PC-9 (cell line): ENCODE measurements around the gene SPATA31E1. TPM values are rescaled to one million over a fixed set of nuclear protein-coding genes. Genes with fewer than 3 reads are reported as not detected.

Source experiments
- BruUV-seq: library from RNA; stranded (reverse); fragments of 400-500 nt; replicated peaks from 2 replicates; lab custom pipeline; 2021; lab: Mats Ljungman, UMichigan
- CTCF ChIA-PET: fragments of 300-600 bp; sonication (Branson Sonifier 250); formaldehyde crosslinking; loops from one replicate; lab custom pipeline; 2022; ENCODE audit warnings: antibody characterized with exemption; lab: Charles Lee
- POLR2A ChIA-PET: fragments of 300-600 bp; sonication (Branson Sonifier 250); formaldehyde crosslinking; loops from one replicate; lab custom pipeline; 2022; ENCODE audit warnings: antibody characterized with exemption; ENCODE audit not compliant: unreplicated experiment; lab: Charles Lee
- DNase-seq, 2 experiments: peaks; one replicate each; pipeline versions ENCODE4 v3.0.0 to v3.0.0-alpha.2; 2015 to 2022; ENCODE audit warnings: mixed read lengths in 1 of 2
- H2AFZ ChIP-seq: fragments of 200-600 bp; sonication (generic); 2 replicates; pipeline ENCODE4 v1.8.1; 2017; ENCODE audit warnings: antibody characterized with exemption
- H3F3A ChIP-seq: fragments of 200-600 bp; sonication (generic); 2 replicates; pipeline ENCODE4 v1.8.1; 2017; ENCODE audit warnings: antibody characterized with exemption, mild to moderate bottlenecking, low read depth; ENCODE audit not compliant: insufficient read depth
- H3K27ac ChIP-seq: fragments of 200-600 bp; sonication (generic); 2 replicates; pipeline ENCODE4 v1.6.1; 2016; ENCODE audit warnings: mixed run types
- H3K27me3 ChIP-seq: fragments of 200-600 bp; sonication (generic); 2 replicates; pipeline ENCODE4 v1.6.1; 2016; ENCODE audit warnings: low read depth, mixed run types; ENCODE audit not compliant: insufficient read depth
- H3K36me3 ChIP-seq: fragments of 200-600 bp; sonication (generic); 2 replicates; pipeline ENCODE4 v1.6.1; 2016; ENCODE audit warnings: low read depth, mixed run types
- H3K4me1 ChIP-seq: fragments of 200-600 bp; sonication (generic); replicated peaks from 2 replicates; pipeline ENCODE4 v1.6.1; 2016; ENCODE audit warnings: mixed run types; ENCODE audit not compliant: insufficient read depth
- H3K4me2 ChIP-seq: fragments of 200-600 bp; sonication (generic); 2 replicates; pipeline ENCODE4 v1.6.1; 2017; ENCODE audit warnings: mixed run types
- H3K4me3 ChIP-seq: fragments of 200-600 bp; sonication (generic); 2 replicates; pipeline ENCODE4 v1.6.1; 2016; ENCODE audit warnings: mixed run types
- H3K79me2 ChIP-seq: fragments of 200-600 bp; sonication (generic); 2 replicates; pipeline ENCODE4 v1.6.1; 2017; ENCODE audit warnings: low read depth, mixed run types
- H3K9me2 ChIP-seq: fragments of 200-600 bp; sonication (generic); 2 replicates; pipeline ENCODE4 v1.8.1; 2017; ENCODE audit warnings: mild to moderate bottlenecking; ENCODE audit not compliant: insufficient read depth
- H3K9me3 ChIP-seq: fragments of 200-600 bp; sonication (generic); 2 replicates; pipeline ENCODE4 v1.8.1; 2016; ENCODE audit warnings: low read depth; ENCODE audit not compliant: insufficient read depth
- H4K20me1 ChIP-seq: fragments of 200-600 bp; sonication (generic); 2 replicates; pipeline ENCODE4 v1.8.1; 2017; ENCODE audit not compliant: insufficient read depth
- CTCF ChIP-seq: fragments of 200-600 bp; sonication (generic); conservative IDR thresholded peaks from 2 replicates; pipeline ENCODE4 v1.6.1; 2017; ENCODE audit warnings: mixed run types, antibody characterized with exemption, mild to moderate bottlenecking, moderate library complexity
- EZH2 ChIP-seq: fragments of 200-600 bp; sonication (generic); IDR thresholded peaks from 2 replicates; pipeline ENCODE4 v1.8.0; 2017; ENCODE audit warnings: antibody characterized with exemption, low read depth
- intact Hi-C: fragments of 100-400 bp; cut with micrococcal nuclease; formaldehyde crosslinking; loops from one replicate; pipeline ENCODE4 v1.10.0; 2022; ENCODE audit not compliant: unreplicated experiment
- total RNA-seq: library from RNA; stranded (reverse); gene quantifications from 2 replicates; pipeline ENCODE4 v1.2.3, GENCODE V29; 2021

SPATA31E1 gene
- total RNA-seq, 1 experiment from 2014 or later = not detected

- Histone ChIP-seq H3K9me3 (no peaks in the 10 kb centered on the region), H3K9me2 (no peaks in the 10 kb centered on the region), H3K36me3 (no peaks in the 10 kb centered on the region), H3K27ac (no peak overlapping the region), H4K20me1 (no peaks in the 10 kb centered on the region), H3K79me2 (no peaks in the 10 kb centered on the region), H3F3A (peaks cover 16% of the 10 kb centered on the region), H3K27me3 (no peaks in the 10 kb centered on the region), H3K4me1 (peaks cover 28% of the 10 kb centered on the region), H2AFZ (no peak overlapping the region), H3K4me3 (no peak overlapping the region), H3K4me2 (no peak overlapping the region)
- POLR2A ChIA-PET = no interaction called here
- no TSS peak for BruUV-seq
- DNase-seq = no peak
- intact Hi-C loops = no loop called here
- CTCF ChIA-PET = no interaction called here
- no peak for TF ChIP-seq EZH2
- no peak for TF ChIP-seq CTCF
Observed at GRCh38 chr9:87867391-87867790, 15.3 kb upstream of the SPATA31E1 start.

- Histone ChIP-seq H3F3A (peaks cover 9% of the 10 kb centered on the region; the same call in 1 of the 2 replicates), H3K27me3 (no peaks in the 10 kb centered on the region), H3K36me3 (no peaks in the 10 kb centered on the region), H3K9me2 (no peaks in the 10 kb centered on the region), H3K79me2 (no peaks in the 10 kb centered on the region), H2AFZ (no peak overlapping the region), H3K27ac (no peak overlapping the region), H3K4me2 (no peak overlapping the region), H3K4me1 (peaks cover 20% of the 10 kb centered on the region), H4K20me1 (no peaks in the 10 kb centered on the region), H3K9me3 (no peaks in the 10 kb centered on the region), H3K4me3 (no peak overlapping the region)
- ChIA-PET POLR2A (no interaction called here), CTCF (no interaction called here)
- BruUV-seq = no TSS peak
- no peak for DNase-seq
- intact Hi-C loops = no loop called here
- TF ChIP-seq CTCF (no peak), EZH2 (no peak)
Observed at GRCh38 chr9:87868175-87868574, 14.5 kb upstream of the SPATA31E1 start.

DNA sequence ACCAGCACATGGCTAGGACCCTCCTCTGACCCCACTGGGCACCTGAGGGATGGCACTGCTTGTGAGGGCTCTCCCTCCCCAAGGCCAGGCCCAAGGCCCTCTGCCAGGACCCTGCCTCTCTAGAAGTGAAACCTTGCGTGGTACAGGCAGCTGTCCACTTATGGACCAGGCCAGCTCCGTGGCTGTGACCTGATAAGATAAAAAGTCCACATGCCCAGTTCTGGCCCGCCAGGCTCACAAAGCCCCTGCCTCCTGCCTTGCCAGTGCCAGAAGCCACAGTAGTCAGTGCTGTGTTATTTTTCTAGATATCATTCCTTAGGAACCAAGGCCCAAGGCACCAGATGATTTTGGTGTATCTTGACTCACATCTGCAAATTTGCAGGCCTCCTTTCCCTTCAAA lies 14.0 kb upstream of the SPATA31E1 start:
- H2AFZ ChIP-seq = no peak overlapping the region
- peaks cover 5% of the 10 kb centered on the region; the same call in 1 of the 2 replicates for H3F3A ChIP-seq
- TF ChIP-seq EZH2 = no peak
- TF ChIP-seq CTCF = no peak
- H3K9me3 ChIP-seq = no peaks in the 10 kb centered on the region
- H3K4me1 ChIP-seq = peaks cover 15% of the 10 kb centered on the region
- intact Hi-C loops = no loop called here
- no peaks in the 10 kb centered on the region for H3K9me2 ChIP-seq
- H3K36me3 ChIP-seq = no peaks in the 10 kb centered on the region
- DNase-seq = no peak
- H3K4me3 ChIP-seq = no peak overlapping the region
- H3K27ac ChIP-seq = no peak overlapping the region
- POLR2A ChIA-PET = no interaction called here
- CTCF ChIA-PET = no interaction called here
- no peaks in the 10 kb centered on the region for H4K20me1 ChIP-seq
- no peaks in the 10 kb centered on the region for H3K27me3 ChIP-seq
- BruUV-seq = no TSS peak
- H3K4me2 ChIP-seq = no peak overlapping the region
- no peaks in the 10 kb centered on the region for H3K79me2 ChIP-seq
